K562 (cell line): ENCODE results near the gene TEX54. TPM values are rescaled to one million over a fixed set of nuclear protein-coding genes. Genes with fewer than 3 reads are reported as not detected.

Experiments used
- BHLHE40 ChIP-seq: IDR thresholded peaks from 2 replicates; pipeline ENCODE4 v1.6.1; 2011; ENCODE audit warnings: low read length, improper control_type of control experiment
- FOXM1 ChIP-seq, 2 experiments: fragments of 450-650 bp in 1 of 2; sonication (generic) in 1 of 2; formaldehyde crosslinking in 1 of 2; IDR thresholded peaks; 2 replicates each; pipeline versions ENCODE4 v1.6.1 to v1.9.0; 2017 to 2022; ENCODE audit warnings: low read depth in 2 of 2, mild to moderate bottlenecking in 2 of 2, missing genetic modification reagents in 1 of 2, moderate library complexity in 1 of 2
- KAT8 ChIP-seq: fragments of 450-650 bp; IDR thresholded peaks from 2 replicates; pipeline ENCODE4 v1.6.1; 2016; ENCODE audit warnings: low read depth, mild to moderate bottlenecking
- PHF21A ChIP-seq: fragments of 450-650 bp; IDR thresholded peaks from 2 replicates; pipeline ENCODE4 v1.6.1; 2017; ENCODE audit warnings: low read depth, borderline replicate concordance
- POLR2B ChIP-seq: fragments of 450-650 bp; IDR thresholded peaks from 2 replicates; pipeline ENCODE4 v1.6.1; 2018; ENCODE audit warnings: low read depth; ENCODE audit not compliant: partially characterized antibody
- PTBP1 ChIP-seq: fragments of 200-400 bp; formaldehyde crosslinking; IDR thresholded peaks from 2 replicates; pipeline ENCODE4 v1.6.1; 2017; ENCODE audit warnings: low read depth, low read length
- RAD21 ChIP-seq, 2 experiments: fragments of 250-450 bp in 1 of 2; fragments of 450-650 bp in 1 of 2; sonication (Bioruptor Pico) in 1 of 2; formaldehyde crosslinking in 1 of 2; IDR thresholded peaks in 1 of 2; conservative IDR thresholded peaks in 1 of 2; 2 replicates each; pipeline versions ENCODE4 v1.4.0 to v1.8.0; 2020 to 2022; ENCODE audit warnings: mild to moderate bottlenecking in 2 of 2, moderate library complexity in 1 of 2
- THRAP3 ChIP-seq: fragments of 450-650 bp; IDR thresholded peaks from 2 replicates; pipeline ENCODE4 v1.6.1; 2016; ENCODE audit warnings: mild to moderate bottlenecking, inconsistent platforms, borderline replicate concordance
- TRIM28 ChIP-seq: fragments of 450-650 bp; IDR thresholded peaks from 2 replicates; pipeline ENCODE4 v1.6.1; 2017
- ZNF140 ChIP-seq: fragments of 250-450 bp; sonication (Bioruptor Pico); IDR thresholded peaks from 2 replicates; pipeline ENCODE4 v1.8.0; 2021; ENCODE audit warnings: moderate library complexity, mild to moderate bottlenecking, inconsistent platforms
- ZNF197 ChIP-seq: fragments of 200-800 bp; sonication (Bioruptor generic); IDR thresholded peaks from 2 replicates; pipeline ENCODE4 v1.6.1; 2016; ENCODE audit warnings: low read depth, missing genetic modification characterization, missing compliant biosample characterization
- polyA plus RNA-seq, 8 experiments: library from polyadenylated mRNA; depleted of rRNA in 4 of 8; stranded (reverse) in 5 of 8; unstranded in 3 of 8; fragments of >200 nt; fragmentation: Nextera tagmentation in 2 of 8; fragmentation: Illumina TruSeq in 1 of 8; extraction: Ambion mirVana in 2 of 8; extraction: Trizol in 1 of 8; gene quantifications; 2 replicates each; pipeline versions ENCODE4 v1.2.1 to v1.2.3, GENCODE V29; 2011 to 2014; ENCODE audit warnings: inconsistent platforms in 1 of 8, missing spikeins in 1 of 8
- total RNA-seq, 7 experiments: library from RNA; depleted of rRNA in 6 of 7; stranded (reverse); fragments of >200 nt in 6 of 7; fragmentation: Illumina TruSeq in 2 of 7; extraction: Trizol in 2 of 7; gene quantifications; 2 replicates each; pipeline versions ENCODE4 v1.2.1 to v1.2.3, GENCODE V29; 2011 to 2021; ENCODE audit warnings: low replicate concordance in 1 of 7
- TF ChIP-seq, protein P1 (sequence below): fragments of 450-650 bp; formaldehyde crosslinking; conservative IDR thresholded peaks from 2 replicates; pipeline ENCODE4 v1.4.0; 2022; ENCODE audit warnings: mild to moderate bottlenecking, missing genetic modification characterization
- TF ChIP-seq, protein P2 (sequence below): fragments of 450-650 bp; formaldehyde crosslinking; IDR thresholded peaks from 2 replicates; pipeline ENCODE4 v1.4.0; 2020; ENCODE audit warnings: mild to moderate bottlenecking, mixed read lengths
- TF ChIP-seq, protein P3 (sequence below), 2 experiments: fragments of 450-650 bp; IDR thresholded peaks; 2 replicates each; pipeline ENCODE4 v1.6.1; 2018; ENCODE audit warnings: mild to moderate bottlenecking in 2 of 2, low read depth in 1 of 2; ENCODE audit not compliant: partially characterized antibody in 2 of 2
- TF ChIP-seq, protein P4 (sequence below): sonication (generic); formaldehyde crosslinking; IDR thresholded peaks from 2 replicates; pipeline ENCODE4 v1.8.0; 2022; ENCODE audit warnings: mild to moderate bottlenecking, missing genetic modification reagents
- TF ChIP-seq, protein P5 (sequence below): IDR thresholded peaks from 2 replicates; pipeline ENCODE4 v1.6.1; 2011; ENCODE audit warnings: borderline replicate concordance, low read depth, mild to moderate bottlenecking, moderate library complexity, low read length; ENCODE audit not compliant: insufficient read depth, poor library complexity, severe bottlenecking

TEX54 gene
- total and polyA plus RNA-seq, 9 of the 15 experiments (the other 6 are each of a cell fraction or from before 2014, with no cell fraction given), result not detected

DNA sequence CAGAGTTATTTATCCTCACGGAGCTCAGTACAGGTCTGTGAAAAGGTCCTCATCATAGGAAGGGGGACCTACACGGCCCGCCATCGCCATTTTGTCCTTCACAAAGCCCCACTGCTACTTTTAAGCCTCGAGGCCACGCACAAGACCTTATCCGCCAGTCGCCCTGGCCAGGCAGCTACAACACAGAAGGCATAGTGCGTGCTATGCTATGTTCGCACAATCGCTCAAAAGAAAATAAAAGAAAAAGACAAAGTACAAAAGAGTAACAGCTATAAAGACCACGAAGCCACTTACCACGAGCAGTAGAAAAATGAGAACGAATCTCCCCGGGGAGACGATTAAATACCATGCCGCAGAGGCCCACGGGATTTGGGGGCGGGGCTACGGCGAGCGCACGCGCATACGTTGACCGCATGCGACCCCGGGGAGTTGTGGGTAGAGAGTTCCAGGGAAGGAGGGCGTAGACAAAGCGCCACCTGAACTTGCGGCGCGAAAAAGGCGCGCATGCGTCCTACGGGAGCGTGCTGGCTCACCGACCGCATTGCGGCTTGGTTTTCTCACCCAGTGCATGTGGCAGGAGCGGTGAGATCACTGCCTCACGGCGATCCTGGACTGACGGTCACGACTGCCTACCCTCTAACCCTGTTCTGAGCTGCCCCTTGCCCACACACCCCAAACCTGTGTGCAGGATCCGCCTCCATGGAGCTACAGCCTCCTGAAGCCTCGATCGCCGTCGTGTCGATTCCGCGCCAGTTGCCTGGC lies 23.1 kb upstream of the TEX54 start (continued):
- TF ChIP-seq, protein P1, sequence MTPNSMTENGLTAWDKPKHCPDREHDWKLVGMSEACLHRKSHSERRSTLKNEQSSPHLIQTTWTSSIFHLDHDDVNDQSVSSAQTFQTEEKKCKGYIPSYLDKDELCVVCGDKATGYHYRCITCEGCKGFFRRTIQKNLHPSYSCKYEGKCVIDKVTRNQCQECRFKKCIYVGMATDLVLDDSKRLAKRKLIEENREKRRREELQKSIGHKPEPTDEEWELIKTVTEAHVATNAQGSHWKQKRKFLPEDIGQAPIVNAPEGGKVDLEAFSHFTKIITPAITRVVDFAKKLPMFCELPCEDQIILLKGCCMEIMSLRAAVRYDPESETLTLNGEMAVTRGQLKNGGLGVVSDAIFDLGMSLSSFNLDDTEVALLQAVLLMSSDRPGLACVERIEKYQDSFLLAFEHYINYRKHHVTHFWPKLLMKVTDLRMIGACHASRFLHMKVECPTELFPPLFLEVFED (CRISPR knock-in tag), result peak; percentile 96
- TF ChIP-seq PTBP1, result peak; percentile 83; the same call in 1 of the 2 replicates
- TF ChIP-seq RAD21 (CRISPR knock-in tag; conservative IDR thresholded peaks at IDR 0.05 in 1 of 2, IDR thresholded peaks at IDR 0.05 in 1 of 2), result no peak; a peak in 1 of 4 replicates
- peak; percentile 94 for TF ChIP-seq THRAP3
- peak; percentile 72 for TF ChIP-seq KAT8
- 0 out of 2 replicates have a peak, but pooled peaks have one; percentile 41 for TF ChIP-seq FOXM1 (IDR thresholded peaks at IDR 0.05; ENCODE audit: low read depth)
- peak; percentile 91; the same call in 1 of the 2 replicates for TF ChIP-seq FOXM1 (CRISPR knock-in tag; IDR thresholded peaks at IDR 0.05; ENCODE audit: low read depth)
- TF ChIP-seq, protein P2, sequence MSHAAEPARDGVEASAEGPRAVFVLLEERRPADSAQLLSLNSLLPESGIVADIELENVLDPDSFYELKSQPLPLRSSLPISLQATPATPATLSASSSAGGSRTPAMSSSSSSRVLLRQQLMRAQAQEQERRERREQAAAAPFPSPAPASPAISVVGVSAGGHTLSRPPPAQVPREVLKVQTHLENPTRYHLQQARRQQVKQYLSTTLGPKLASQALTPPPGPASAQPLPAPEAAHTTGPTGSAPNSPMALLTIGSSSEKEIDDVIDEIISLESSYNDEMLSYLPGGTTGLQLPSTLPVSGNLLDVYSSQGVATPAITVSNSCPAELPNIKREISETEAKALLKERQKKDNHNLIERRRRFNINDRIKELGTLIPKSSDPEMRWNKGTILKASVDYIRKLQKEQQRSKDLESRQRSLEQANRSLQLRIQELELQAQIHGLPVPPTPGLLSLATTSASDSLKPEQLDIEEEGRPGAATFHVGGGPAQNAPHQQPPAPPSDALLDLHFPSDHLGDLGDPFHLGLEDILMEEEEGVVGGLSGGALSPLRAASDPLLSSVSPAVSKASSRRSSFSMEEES (CRISPR knock-in tag), result no peak
- TF ChIP-seq, protein P3, sequence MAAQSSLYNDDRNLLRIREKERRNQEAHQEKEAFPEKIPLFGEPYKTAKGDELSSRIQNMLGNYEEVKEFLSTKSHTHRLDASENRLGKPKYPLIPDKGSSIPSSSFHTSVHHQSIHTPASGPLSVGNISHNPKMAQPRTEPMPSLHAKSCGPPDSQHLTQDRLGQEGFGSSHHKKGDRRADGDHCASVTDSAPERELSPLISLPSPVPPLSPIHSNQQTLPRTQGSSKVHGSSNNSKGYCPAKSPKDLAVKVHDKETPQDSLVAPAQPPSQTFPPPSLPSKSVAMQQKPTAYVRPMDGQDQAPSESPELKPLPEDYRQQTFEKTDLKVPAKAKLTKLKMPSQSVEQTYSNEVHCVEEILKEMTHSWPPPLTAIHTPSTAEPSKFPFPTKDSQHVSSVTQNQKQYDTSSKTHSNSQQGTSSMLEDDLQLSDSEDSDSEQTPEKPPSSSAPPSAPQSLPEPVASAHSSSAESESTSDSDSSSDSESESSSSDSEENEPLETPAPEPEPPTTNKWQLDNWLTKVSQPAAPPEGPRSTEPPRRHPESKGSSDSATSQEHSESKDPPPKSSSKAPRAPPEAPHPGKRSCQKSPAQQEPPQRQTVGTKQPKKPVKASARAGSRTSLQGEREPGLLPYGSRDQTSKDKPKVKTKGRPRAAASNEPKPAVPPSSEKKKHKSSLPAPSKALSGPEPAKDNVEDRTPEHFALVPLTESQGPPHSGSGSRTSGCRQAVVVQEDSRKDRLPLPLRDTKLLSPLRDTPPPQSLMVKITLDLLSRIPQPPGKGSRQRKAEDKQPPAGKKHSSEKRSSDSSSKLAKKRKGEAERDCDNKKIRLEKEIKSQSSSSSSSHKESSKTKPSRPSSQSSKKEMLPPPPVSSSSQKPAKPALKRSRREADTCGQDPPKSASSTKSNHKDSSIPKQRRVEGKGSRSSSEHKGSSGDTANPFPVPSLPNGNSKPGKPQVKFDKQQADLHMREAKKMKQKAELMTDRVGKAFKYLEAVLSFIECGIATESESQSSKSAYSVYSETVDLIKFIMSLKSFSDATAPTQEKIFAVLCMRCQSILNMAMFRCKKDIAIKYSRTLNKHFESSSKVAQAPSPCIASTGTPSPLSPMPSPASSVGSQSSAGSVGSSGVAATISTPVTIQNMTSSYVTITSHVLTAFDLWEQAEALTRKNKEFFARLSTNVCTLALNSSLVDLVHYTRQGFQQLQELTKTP (IDR thresholded peaks at IDR 0.05; ENCODE audit: low read depth in 1 of 2, partially characterized antibody in 2 of 2), result peak; percentile 92 to 96
- TF ChIP-seq TRIM28, result peak; percentile 43
- peak; percentile 65; the same call in 1 of the 2 replicates for TF ChIP-seq PHF21A
- TF ChIP-seq ZNF140, result no peak
- TF ChIP-seq POLR2B, result peak; percentile 100
- 0 out of 2 replicates have a peak, but pooled peaks have one; percentile 44 for TF ChIP-seq ZNF197 (CRISPR knock-in tag)
- TF ChIP-seq, protein P4, sequence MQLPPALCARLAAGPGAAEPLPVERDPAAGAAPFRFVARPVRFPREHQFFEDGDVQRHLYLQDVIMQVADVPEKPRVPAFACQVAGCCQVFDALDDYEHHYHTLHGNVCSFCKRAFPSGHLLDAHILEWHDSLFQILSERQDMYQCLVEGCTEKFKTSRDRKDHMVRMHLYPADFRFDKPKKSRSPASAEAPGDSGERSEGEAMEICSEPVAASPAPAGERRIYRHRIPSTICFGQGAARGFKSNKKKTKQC (CRISPR knock-in tag), result peak; percentile 58
- TF ChIP-seq, protein P5, sequence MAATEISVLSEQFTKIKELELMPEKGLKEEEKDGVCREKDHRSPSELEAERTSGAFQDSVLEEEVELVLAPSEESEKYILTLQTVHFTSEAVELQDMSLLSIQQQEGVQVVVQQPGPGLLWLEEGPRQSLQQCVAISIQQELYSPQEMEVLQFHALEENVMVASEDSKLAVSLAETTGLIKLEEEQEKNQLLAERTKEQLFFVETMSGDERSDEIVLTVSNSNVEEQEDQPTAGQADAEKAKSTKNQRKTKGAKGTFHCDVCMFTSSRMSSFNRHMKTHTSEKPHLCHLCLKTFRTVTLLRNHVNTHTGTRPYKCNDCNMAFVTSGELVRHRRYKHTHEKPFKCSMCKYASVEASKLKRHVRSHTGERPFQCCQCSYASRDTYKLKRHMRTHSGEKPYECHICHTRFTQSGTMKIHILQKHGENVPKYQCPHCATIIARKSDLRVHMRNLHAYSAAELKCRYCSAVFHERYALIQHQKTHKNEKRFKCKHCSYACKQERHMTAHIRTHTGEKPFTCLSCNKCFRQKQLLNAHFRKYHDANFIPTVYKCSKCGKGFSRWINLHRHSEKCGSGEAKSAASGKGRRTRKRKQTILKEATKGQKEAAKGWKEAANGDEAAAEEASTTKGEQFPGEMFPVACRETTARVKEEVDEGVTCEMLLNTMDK, result no peak
- TF ChIP-seq BHLHE40, result peak; percentile 78
